B cell (primary cell): ENCODE data around the gene HSP90AB1. TPM values are rescaled to one million over a fixed set of nuclear protein-coding genes. Genes with fewer than 3 reads are reported as not detected.

Experiments used
- ATAC-seq: fragments of 200-7000 bp; cut with Tn5 transposase; one replicate; pipeline ENCODE4 v1.10.0; 2021; ENCODE audit warnings: low read depth, mild to moderate bottlenecking, moderate number of reproducible peaks, moderate library complexity
- CTCF ChIA-PET: fragments of 350-600 bp; sonication (Branson Sonifier 250); formaldehyde crosslinking; loops from one replicate; lab custom pipeline; 2021; ENCODE audit warnings: antibody characterized with exemption, inconsistent platforms; lab: Charles Lee
- POLR2A ChIA-PET: fragments of 350-600 bp; sonication (Branson Sonifier 250); formaldehyde crosslinking; loops from one replicate; lab custom pipeline; 2021; ENCODE audit warnings: antibody characterized with exemption; lab: Charles Lee
- DNase-seq: peaks from one replicate; pipeline ENCODE4 v3.0.0; 2013
- H2AFZ ChIP-seq: 2 replicates; pipeline ENCODE4 v1.6.1; 2012; ENCODE audit warnings: mild to moderate bottlenecking, low read depth, low read length; ENCODE audit not compliant: insufficient read depth, poor library complexity, severe bottlenecking
- H3K27ac ChIP-seq, 2 donors: 1 replicate in 1 of 2; 2 replicates in 1 of 2; pipeline ENCODE4 v1.5.1; 2012 to 2013; ENCODE audit warnings: low read length in 2 of 2, mild to moderate bottlenecking in 2 of 2, moderate library complexity in 1 of 2
- H3K27me3 ChIP-seq, 4 experiments: fragments of 200-600 bp in 1 of 4; sonication (generic) in 1 of 4; replicated peaks in 1 of 4; 1 replicate in 2 of 4; 2 replicates in 2 of 4; pipeline versions ENCODE4 v1.6.1 to v1.7.0; 2013 to 2016; ENCODE audit warnings: low read length in 3 of 4, mild to moderate bottlenecking in 2 of 4, mixed read lengths in 1 of 4, moderate library complexity in 1 of 4; ENCODE audit not compliant: insufficient read depth in 4 of 4, control insufficient read depth in 3 of 4; ENCODE audit errors: control extremely low read depth in 1 of 4
- H3K36me3 ChIP-seq, 2 experiments: replicated peaks in 1 of 2; 1 replicate in 1 of 2; 2 replicates in 1 of 2; pipeline versions ENCODE4 v1.6.1 to v1.7.1; 2013; ENCODE audit warnings: low read length in 1 of 2; ENCODE audit not compliant: insufficient read depth in 2 of 2, control insufficient read depth in 1 of 2; ENCODE audit errors: control extremely low read depth in 1 of 2, extremely low read depth in 1 of 2
- H3K4me1 ChIP-seq, 2 donors: fragments of 200-600 bp in 1 of 2; sonication (generic) in 1 of 2; 1 replicate in 1 of 2; 2 replicates in 1 of 2; pipeline versions ENCODE4 v1.5.1 to v1.6.1; 2013 to 2017; ENCODE audit warnings: low read length in 2 of 2; ENCODE audit not compliant: control insufficient read depth in 2 of 2, insufficient read depth in 2 of 2
- H3K4me2 ChIP-seq: replicated peaks from 2 replicates; pipeline ENCODE3; 2012; ENCODE audit warnings: mild to moderate bottlenecking, low read depth, low read length; ENCODE audit not compliant: poor library complexity, severe bottlenecking
- H3K4me3 ChIP-seq, 5 experiments: fragments of 200-600 bp in 1 of 5; sonication (generic) in 1 of 5; 1 replicate in 3 of 5; 2 replicates in 2 of 5; pipeline versions ENCODE4 v1.5.1 to v1.7.0; 2011 to 2016; ENCODE audit warnings: low read length in 4 of 5, mild to moderate bottlenecking in 4 of 5, low read depth in 2 of 5, control low read depth in 1 of 5, moderate library complexity in 1 of 5; ENCODE audit not compliant: insufficient read depth in 1 of 5; ENCODE audit errors: control extremely low read depth in 1 of 5, extremely low read depth in 1 of 5
- H3K79me2 ChIP-seq: fragments of 200-600 bp; sonication (generic); one replicate; pipeline ENCODE4 v1.6.0; 2016; ENCODE audit warnings: low read length; ENCODE audit not compliant: control insufficient read depth, insufficient read depth
- H3K9ac ChIP-seq: fragments of 200-600 bp; sonication (generic); 2 replicates; pipeline ENCODE4 v1.6.1; 2017; ENCODE audit warnings: mild to moderate bottlenecking, low read length, moderate library complexity
- H3K9me3 ChIP-seq, 3 donors: one replicate each; pipeline versions ENCODE4 v1.6.1 to v1.7.1; 2013; ENCODE audit warnings: low read length in 2 of 3; ENCODE audit not compliant: control insufficient read depth in 2 of 3, insufficient read depth in 1 of 3; ENCODE audit errors: control extremely low read depth in 1 of 3
- H4K20me1 ChIP-seq: 2 replicates; pipeline ENCODE4 v1.6.0; 2012; ENCODE audit warnings: mild to moderate bottlenecking, low read length; ENCODE audit not compliant: insufficient read depth, control insufficient read depth, poor library complexity, severe bottlenecking
- H3K27ac Mint-ChIP-seq: one replicate; pipeline ENCODE4 v1.8.0; 2021; ENCODE audit warnings: mixed read lengths
- H3K27me3 Mint-ChIP-seq: one replicate; pipeline ENCODE4 v1.8.0; 2021; ENCODE audit warnings: mixed read lengths
- H3K4me1 Mint-ChIP-seq: one replicate; pipeline ENCODE4 v1.8.0; 2021; ENCODE audit warnings: mixed read lengths
- H3K4me3 Mint-ChIP-seq: one replicate; pipeline ENCODE4 v1.8.0; 2021; ENCODE audit warnings: mixed read lengths
- H3K9me3 Mint-ChIP-seq: one replicate; pipeline ENCODE4 v1.8.0; 2022; ENCODE audit warnings: mixed read lengths; ENCODE audit not compliant: insufficient read depth
- EZH2 ChIP-seq: IDR thresholded peaks from 2 replicates; pipeline ENCODE4 v1.6.1; 2012; ENCODE audit warnings: borderline replicate concordance, low read depth, mild to moderate bottlenecking, moderate library complexity, low read length; ENCODE audit not compliant: insufficient read depth, poor library complexity, severe bottlenecking
- WGBS: methylation state at CpG from one replicate; pipeline ENCODE4 v1.1.5; 2013; ENCODE audit warnings: missing lambda C conversion rate; ENCODE audit not compliant: insufficient coverage; 5-methylcytosine and 5-hydroxymethylcytosine counted together
- intact Hi-C: fragments of 100-400 bp; cut with micrococcal nuclease; formaldehyde crosslinking; loops from one replicate; pipeline ENCODE4 v1.10.0; 2022
- polyA plus RNA-seq: library from polyadenylated mRNA; depleted of rRNA; stranded (reverse); fragments of >200 nt; gene quantifications from 2 replicates; pipeline ENCODE4 v1.2.3, GENCODE V29; 2012
- total RNA-seq, 2 donors: library from RNA; stranded (reverse); fragments of 120-200 nt in 1 of 2; gene quantifications; 1 replicate in 1 of 2; 2 replicates in 1 of 2; pipeline versions ENCODE4 v1.2.3 to v1.2.4, GENCODE V29; 2013 to 2022
- TF ChIP-seq, protein P1 (sequence below): fragments of 200-600 bp; IDR thresholded peaks from one replicate; pipeline ENCODE4 v1.8.0; 2022; ENCODE audit warnings: antibody characterized with exemption, mild to moderate bottlenecking

Gene HSP90AB1
- total and polyA plus RNA-seq, 2 donors (not counting 1 experiment from before 2014, with no cell fraction given), result 395 to 645 TPM

DNA sequence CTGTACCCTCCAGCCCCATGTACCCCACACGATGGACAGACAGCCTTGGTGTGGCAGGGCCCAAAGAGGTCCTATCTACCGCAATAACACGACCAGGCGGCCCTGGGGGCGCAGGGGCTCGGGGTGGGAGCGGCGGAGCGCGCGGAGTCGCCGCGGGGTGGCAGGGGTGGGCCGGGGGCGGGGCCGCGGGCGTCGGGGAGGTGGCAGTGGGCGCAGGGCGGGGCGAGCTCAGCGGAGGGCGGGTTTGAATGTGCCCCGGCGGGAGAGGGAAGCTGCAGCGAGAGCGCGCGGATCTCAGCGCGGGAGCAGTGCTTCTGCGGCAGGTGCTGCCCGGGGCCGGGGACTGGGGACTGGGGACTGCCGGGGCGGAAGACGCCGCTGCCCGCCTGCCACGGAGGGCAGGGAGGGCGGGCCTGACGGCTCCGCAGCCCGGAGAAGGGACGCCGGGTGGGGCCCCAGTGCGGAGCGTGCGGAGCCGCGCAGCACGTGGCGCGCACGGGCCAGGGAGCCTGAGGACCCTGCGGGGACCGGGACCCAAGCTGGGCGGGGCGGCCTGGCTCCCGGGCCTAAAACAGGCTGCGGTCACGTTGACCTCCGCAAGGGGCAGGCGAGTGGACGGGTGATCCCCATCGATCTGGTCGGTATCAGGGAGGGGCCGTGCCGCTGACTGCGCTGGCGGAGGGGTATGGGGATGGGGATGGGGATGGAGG lies 23.4 kb upstream of the HSP90AB1 start, which contains the start of gene SLC29A1:
Gene SLC29A1, plus strand, starts transcription at position 277 of the 710 bp plus-strand sequence. CDS start 3,719 bp downstream, outside the sequence.
- H3K4me3 ChIP-seq, result peak within 1 kb of the TSS; percentile 36 to 68 (median 58)
- H4K20me1 ChIP-seq, result no peaks in the 10 kb centered on the region
- TF ChIP-seq, protein P1, sequence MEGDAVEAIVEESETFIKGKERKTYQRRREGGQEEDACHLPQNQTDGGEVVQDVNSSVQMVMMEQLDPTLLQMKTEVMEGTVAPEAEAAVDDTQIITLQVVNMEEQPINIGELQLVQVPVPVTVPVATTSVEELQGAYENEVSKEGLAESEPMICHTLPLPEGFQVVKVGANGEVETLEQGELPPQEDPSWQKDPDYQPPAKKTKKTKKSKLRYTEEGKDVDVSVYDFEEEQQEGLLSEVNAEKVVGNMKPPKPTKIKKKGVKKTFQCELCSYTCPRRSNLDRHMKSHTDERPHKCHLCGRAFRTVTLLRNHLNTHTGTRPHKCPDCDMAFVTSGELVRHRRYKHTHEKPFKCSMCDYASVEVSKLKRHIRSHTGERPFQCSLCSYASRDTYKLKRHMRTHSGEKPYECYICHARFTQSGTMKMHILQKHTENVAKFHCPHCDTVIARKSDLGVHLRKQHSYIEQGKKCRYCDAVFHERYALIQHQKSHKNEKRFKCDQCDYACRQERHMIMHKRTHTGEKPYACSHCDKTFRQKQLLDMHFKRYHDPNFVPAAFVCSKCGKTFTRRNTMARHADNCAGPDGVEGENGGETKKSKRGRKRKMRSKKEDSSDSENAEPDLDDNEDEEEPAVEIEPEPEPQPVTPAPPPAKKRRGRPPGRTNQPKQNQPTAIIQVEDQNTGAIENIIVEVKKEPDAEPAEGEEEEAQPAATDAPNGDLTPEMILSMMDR, result no peak
- no peak for TF ChIP-seq EZH2
- peak within 1 kb of the TSS; percentile 88 for H3K4me3 Mint-ChIP-seq
- peak; percentile 88 for DNase-seq
- no peaks in the 10 kb centered on the region for H3K9me3 Mint-ChIP-seq
- H3K36me3 ChIP-seq, result no peaks in the 10 kb centered on the region
- intact Hi-C loops, result loop anchor here (1.0 to 5.0 kb wide), 6 partner anchors 14 to 164 kb away; partner anchors contain the start of genes AARS2, CDC5L, MRPL14 and TMEM63B
- H3K27ac Mint-ChIP-seq, result peak within 1 kb of the TSS; percentile 61
- peak within 1 kb of the TSS; percentile 97 for H3K4me2 ChIP-seq
- H3K4me1 Mint-ChIP-seq, result peaks cover 36% of the 10 kb centered on the region
- H3K4me1 ChIP-seq, result peaks cover 23 to 41% of the 10 kb centered on the region in 2 donors
- H3K9me3 ChIP-seq, result no peaks in the 10 kb centered on the region
- peaks cover 5% of the 10 kb centered on the region for H3K79me2 ChIP-seq
- peak within 1 kb of the TSS; percentile 88 for H2AFZ ChIP-seq
- H3K27me3 Mint-ChIP-seq, result no peaks in the 10 kb centered on the region
- no peak within 1 kb of the TSS for H3K27ac ChIP-seq
- ChIA-PET POLR2A (interaction anchor here (0.5 to 5.0 kb wide), 5 partner anchors 14 to 47 kb away, joined by 3 to 52 read pairs (median 4); partner anchors contain the start of genes HSP90AB1 and SLC35B2), CTCF (interaction anchor here (0.7 to 3.1 kb wide), 14 partner anchors 11 to 127 kb away, joined by 3 to 22 read pairs (median 4); partner anchors contain the start of genes HSP90AB1, MRPL14 and TMEM63B)
- under 1% methylated on average over 73 of the region's 73 CpGs for WGBS
- ATAC-seq, result peak; percentile 83
- H3K27me3 ChIP-seq, result peaks cover 0 to 2% (median 0%) of the 10 kb centered on the region in 4 experiments
- peak within 1 kb of the TSS; percentile 71 for H3K9ac ChIP-seq
